Epithelial cell of proximal tubule (primary cell): ENCODE data around the gene ZNF76. TPM values are rescaled to one million over a fixed set of nuclear protein-coding genes. Genes with fewer than 3 reads are reported as not detected.

Experiments
- DNase-seq: peaks from one replicate; pipeline ENCODE4 v3.0.0-alpha.2; 2011; ENCODE audit warnings: low read depth
- H3K4me3 ChIP-seq: 2 replicates; pipeline ENCODE4 v1.5.1; 2011; ENCODE audit warnings: low read depth, mild to moderate bottlenecking, low read length
- CTCF ChIP-seq: conservative IDR thresholded peaks from 2 replicates; pipeline ENCODE4 v1.5.1; 2012; ENCODE audit warnings: low read depth, mild to moderate bottlenecking, low read length
- total RNA-seq: library from RNA; depleted of rRNA; stranded (reverse); fragments of >200 nt; gene quantifications from 2 replicates; pipeline ENCODE4 v1.2.3, GENCODE V29; 2015

Gene ZNF76
- total RNA-seq, 1 donor from 2014 or later, result 11.5 TPM

- TF ChIP-seq CTCF, result no peak
- no peak for DNase-seq
- no peak overlapping the region for H3K4me3 ChIP-seq
Measured at GRCh38 chr6:35253249-35253648, 6.3 kb upstream of the ZNF76 start.

- H3K4me3 ChIP-seq, result peak overlapping the region; percentile 76
- TF ChIP-seq CTCF, result no peak
- no peak for DNase-seq
Measured at GRCh38 chr6:35258336-35258735, 1.2 kb upstream of the ZNF76 start.

GRCh38 chr6:35258858-35259193 lies 709 bp upstream of the ZNF76 start:
- no peak for TF ChIP-seq CTCF
- peak; percentile 3 for DNase-seq
- H3K4me3 ChIP-seq, result peak overlapping the region; percentile 76

GRCh38 chr6:35259948-35260590 lies 534 bp downstream of the ZNF76 start:
- peak; percentile 27 for DNase-seq

GRCh38 chr6:35260591-35261570 lies 1.3 kb downstream of the ZNF76 start:
- no peak for TF ChIP-seq CTCF
- DNase-seq, result no peak
- H3K4me3 ChIP-seq, result peak overlapping the region; percentile 76

More at GRCh38 chr6:35259948-35260590, 534 bp downstream of the ZNF76 start:
- peak overlapping the region; percentile 76 for H3K4me3 ChIP-seq
- TF ChIP-seq CTCF, result no peak

GRCh38 chr6:35262596-35262995 lies 3.1 kb downstream of the ZNF76 start:
- no peak for TF ChIP-seq CTCF
- no peak for DNase-seq
- H3K4me3 ChIP-seq, result no peak overlapping the region
